IPS-20b (cell line): ENCODE data around the gene AJAP1.

Source experiments
- H3K27ac ChIP-seq: one replicate; pipeline ENCODE4 v1.5.1; 2013; ENCODE audit warnings: low read length
- H3K27me3 ChIP-seq: 2 replicates; pipeline ENCODE4 v1.6.1; 2013; ENCODE audit warnings: mild to moderate bottlenecking, low read length, inconsistent platforms; ENCODE audit not compliant: insufficient read depth
- H3K36me3 ChIP-seq: 2 replicates; pipeline ENCODE4 v1.6.1; 2013; ENCODE audit warnings: low read depth, mild to moderate bottlenecking, inconsistent platforms, low read length, moderate library complexity; ENCODE audit not compliant: insufficient read depth
- H3K4me1 ChIP-seq: 2 replicates; pipeline ENCODE4 v1.6.1; 2013; ENCODE audit warnings: mild to moderate bottlenecking, control low read depth, inconsistent platforms, low read length, moderate library complexity; ENCODE audit not compliant: insufficient read depth
- H3K4me3 ChIP-seq: 2 replicates; pipeline ENCODE4 v1.5.1; 2013; ENCODE audit warnings: mild to moderate bottlenecking, low read length, inconsistent platforms
- H3K9ac ChIP-seq: 2 replicates; pipeline ENCODE4 v1.6.1; 2013; ENCODE audit warnings: low read depth, mild to moderate bottlenecking, inconsistent platforms, low read length, moderate library complexity
- H3K9me3 ChIP-seq: 2 replicates; pipeline ENCODE4 v1.6.1; 2013; ENCODE audit warnings: mild to moderate bottlenecking, low read depth, low read length, inconsistent platforms; ENCODE audit not compliant: insufficient read depth

AJAP1 gene

GRCh38 chr1:4836574-4836973 is 182.2 kb downstream of the AJAP1 start:
- Histone ChIP-seq H3K4me1 (no peaks in the 10 kb centered on the region), H3K9ac (no peak overlapping the region), H3K4me3 (no peak overlapping the region)

GRCh38 chr1:4837031-4837600 is 182.7 kb downstream of the AJAP1 start:
- Histone ChIP-seq H3K27ac (no peak overlapping the region), H3K9me3 (peaks cover 5% of the 10 kb centered on the region; the same call in 1 of the 2 replicates), H3K4me3 (no peak overlapping the region), H3K36me3 (no peaks in the 10 kb centered on the region), H3K9ac (no peak overlapping the region), H3K27me3 (no peaks in the 10 kb centered on the region), H3K4me1 (no peaks in the 10 kb centered on the region)

More at GRCh38 chr1:4836574-4836973, 182.2 kb downstream of the AJAP1 start:
- H3K27ac ChIP-seq: no peak overlapping the region
- peaks cover 5% of the 10 kb centered on the region; the same call in 1 of the 2 replicates for H3K9me3 ChIP-seq
- H3K27me3 ChIP-seq: no peaks in the 10 kb centered on the region
- H3K36me3 ChIP-seq: no peaks in the 10 kb centered on the region

GRCh38 chr1:4837752-4838151 is 183.3 kb downstream of the AJAP1 start:
- no peaks in the 10 kb centered on the region for H3K36me3 ChIP-seq
- H3K9me3 ChIP-seq: peaks cover 5% of the 10 kb centered on the region; the same call in 1 of the 2 replicates
- no peak overlapping the region for H3K27ac ChIP-seq
- no peak overlapping the region for H3K4me3 ChIP-seq
- H3K9ac ChIP-seq: no peak overlapping the region
- H3K4me1 ChIP-seq: no peaks in the 10 kb centered on the region
- H3K27me3 ChIP-seq: no peaks in the 10 kb centered on the region

GRCh38 chr1:4838231-4838630 is 183.8 kb downstream of the AJAP1 start:
- Histone ChIP-seq H3K4me1 (no peaks in the 10 kb centered on the region), H3K36me3 (no peaks in the 10 kb centered on the region), H3K9me3 (peaks cover 5% of the 10 kb centered on the region; the same call in 1 of the 2 replicates), H3K27ac (no peak overlapping the region), H3K4me3 (no peak overlapping the region), H3K27me3 (no peaks in the 10 kb centered on the region), H3K9ac (no peak overlapping the region)
